HG02623 (cell line): Measurements from ENCODE around the gene NUDT3.
"Not testable (repeated sequence)": the region's sequence is repeated elsewhere in the genome, so short reads cannot be mapped to it uniquely, and the experiment has no call there.

Experiments used
- ATAC-seq: cut with Tn5 transposase; IDR thresholded peaks from one replicate; pipeline ENCODE4 v1.9.1; 2021; ENCODE audit warnings: moderate library complexity; ENCODE audit not compliant: unreplicated experiment

NUDT3 gene

DNA sequence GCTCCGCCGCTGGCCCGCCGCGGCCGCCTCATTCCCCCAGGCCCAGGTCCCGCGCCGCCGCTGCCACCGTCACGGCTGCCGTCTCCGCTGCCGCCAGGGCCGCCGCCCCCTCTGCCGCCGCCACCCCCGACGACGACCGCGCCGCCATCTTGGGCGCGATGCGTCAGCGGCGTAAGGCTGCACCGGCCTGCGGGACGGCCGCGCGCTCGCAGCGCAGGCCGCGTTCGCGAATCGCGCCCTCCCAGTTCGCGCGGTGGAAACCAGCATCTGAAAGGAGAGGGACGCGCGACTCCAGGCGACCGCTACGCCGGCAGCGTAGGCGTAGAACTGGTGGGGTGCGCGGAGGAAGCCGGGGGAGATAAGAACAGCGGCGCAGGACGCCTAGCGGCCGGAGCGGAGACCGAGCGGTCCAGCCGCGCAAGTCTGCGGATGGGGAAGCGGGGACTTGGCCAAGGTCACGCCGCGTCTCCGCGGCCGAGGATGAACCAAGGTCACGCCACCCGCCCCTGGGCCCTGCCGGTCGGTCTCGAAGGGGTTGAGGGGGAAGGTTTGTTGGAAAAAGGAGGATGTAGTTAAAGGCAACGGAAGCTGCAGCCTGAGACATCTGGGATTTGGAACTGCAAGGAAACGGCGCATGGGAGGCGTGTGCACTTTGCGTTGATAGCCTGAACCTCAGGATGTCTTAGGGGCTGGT is at the start of gene NUDT3:
Gene NUDT3 (minus strand): TSS at position 173 of the 694 bp plus-strand sequence. CDS start 307 bp downstream, outside the sequence.
- ATAC-seq = peak; percentile 76

DNA sequence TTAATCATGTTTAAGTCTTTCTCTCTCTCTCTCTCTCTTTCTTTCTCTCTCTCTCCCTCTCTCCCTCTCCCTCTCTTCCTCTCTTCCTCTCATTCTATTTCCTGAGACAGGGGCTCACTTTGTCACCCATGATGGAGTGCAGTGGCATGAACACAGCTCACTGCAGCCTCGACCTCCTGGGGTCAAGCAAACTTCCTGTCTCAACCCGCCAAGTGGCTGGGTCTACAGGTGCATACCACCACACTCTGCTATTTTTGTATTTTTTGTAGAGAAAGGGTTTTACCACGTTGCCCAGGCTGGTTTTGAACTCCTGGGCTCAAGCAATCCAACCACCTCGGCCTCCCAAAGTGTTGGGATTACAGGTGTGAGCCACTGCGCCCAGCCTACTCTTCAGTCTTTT is 49.1 kb upstream of the NUDT3 start:
- ATAC-seq = no peak

- ATAC-seq = no peak
Observed at GRCh38 chr6:34439442-34439841, 47.0 kb upstream of the NUDT3 start.

DNA sequence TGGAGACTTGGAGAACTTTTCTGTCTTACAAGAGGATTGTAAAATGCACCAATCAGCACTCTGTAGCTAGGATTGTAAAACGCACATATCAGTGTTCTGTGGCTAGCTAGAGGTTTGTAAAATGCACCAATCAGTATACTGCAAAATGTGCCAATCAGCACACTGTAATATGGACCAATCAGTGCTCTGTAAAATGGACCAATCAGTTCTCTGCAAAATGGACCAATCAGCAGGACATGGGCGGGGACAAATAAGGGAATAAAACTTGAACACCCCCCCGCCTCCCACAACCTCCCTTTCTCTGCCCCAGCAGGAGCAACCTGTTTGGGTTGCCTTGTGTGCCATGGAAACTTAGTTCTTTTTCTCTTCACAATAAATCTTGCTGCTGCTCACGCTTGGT is 46.2 kb upstream of the NUDT3 start:
- no peak for ATAC-seq

DNA sequence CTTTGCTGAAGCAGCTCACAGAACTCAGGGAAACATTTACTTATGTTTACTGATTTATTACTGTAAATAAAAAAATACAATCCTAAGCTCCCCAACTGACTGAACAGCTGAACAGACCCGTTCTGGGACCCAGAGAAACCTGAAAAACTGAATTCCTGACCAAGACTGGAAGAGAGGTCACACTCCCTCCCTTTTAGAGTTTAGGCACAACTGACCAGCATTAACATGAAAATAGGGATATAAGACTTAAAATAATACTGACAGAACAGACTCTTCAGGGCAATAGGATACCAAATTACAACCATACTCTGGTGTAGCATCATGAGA is 45.1 kb upstream of the NUDT3 start:
- no peak for ATAC-seq

DNA sequence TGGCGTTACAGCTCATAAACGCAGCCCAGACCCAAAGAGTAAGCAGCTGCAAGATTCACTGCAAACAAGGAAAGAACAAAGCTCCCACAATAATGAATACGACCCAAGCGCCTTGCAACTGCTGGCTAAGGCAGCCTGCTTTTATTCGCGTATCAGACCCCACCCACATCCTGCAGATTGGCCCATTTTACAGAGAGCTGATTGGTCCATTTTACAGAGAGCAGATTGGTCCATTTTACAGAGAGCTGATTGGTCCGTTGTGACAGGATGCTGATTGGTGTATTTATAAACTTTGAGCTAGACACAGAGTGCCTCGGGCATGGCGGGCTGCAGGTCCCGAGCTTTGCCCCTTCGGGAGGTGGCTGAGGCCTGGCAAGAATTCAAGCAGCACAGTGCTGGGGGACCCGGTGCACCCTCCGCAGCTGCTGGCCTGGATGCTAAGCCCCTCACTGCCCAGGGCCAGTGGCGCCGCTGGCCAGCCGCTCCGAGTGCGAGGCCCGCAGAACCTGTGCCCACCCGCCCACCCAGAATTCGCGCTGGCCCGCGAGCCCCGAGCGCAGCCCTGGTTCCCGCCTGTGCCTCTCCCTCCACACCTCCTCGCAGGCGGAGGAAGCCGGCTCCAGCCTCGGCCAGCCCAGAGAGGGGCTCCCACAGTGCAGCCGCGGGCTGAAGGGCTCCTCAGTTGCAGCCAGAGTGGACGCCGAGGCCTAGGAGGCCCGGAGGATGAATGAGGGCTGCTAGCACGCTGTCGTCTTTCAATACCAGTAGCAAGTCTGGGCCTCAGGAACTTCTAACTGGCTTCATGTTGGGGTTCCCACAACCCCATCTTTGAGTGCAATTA is 44.6 kb upstream of the NUDT3 start:
- no peak for ATAC-seq

GRCh38 chr6:34435916-34436315 is 43.4 kb upstream of the NUDT3 start:
- no peak for ATAC-seq

DNA sequence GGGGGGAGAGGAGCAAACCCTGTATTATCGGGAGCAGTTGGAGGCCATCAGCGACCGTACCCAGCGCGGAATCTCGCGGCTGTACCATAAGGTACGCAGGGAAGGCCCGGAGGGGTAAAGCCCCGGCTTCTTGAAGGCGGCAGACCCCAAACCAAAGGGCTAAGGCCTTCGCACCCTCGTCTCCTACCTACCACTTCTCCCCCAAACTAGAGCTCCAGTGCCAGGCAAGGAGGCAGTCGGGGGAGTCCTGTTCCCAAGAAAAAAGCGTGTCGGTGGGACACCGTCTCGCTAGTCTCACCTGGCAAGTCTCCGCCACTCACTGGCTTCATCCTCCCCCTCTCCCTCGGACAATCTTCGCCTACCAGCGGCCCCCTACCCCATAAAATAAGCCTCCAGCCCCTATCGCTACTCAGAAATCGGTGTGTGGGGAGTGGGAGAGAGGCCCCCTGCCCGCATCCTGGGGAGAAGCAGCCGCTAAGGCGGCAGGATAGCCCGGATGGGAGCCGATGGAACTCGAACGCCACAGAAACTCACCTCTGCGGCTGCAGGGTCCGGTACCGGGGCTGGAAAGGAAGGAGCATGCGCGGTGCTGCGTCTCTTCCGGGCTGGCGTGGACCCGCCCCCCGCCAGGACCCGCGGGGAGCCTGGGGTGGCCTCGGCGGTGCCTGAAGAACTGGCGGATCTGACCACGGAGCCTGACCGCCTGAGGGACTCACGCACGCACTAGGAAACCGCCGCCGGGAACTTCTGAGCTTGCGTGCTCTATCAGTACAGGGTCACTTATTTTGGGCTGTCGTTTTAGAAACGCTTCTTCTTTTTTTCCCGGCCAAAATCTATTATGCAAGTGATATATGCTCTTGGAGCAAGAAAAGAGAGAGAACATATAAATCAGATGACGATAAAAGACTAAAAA is 33.3 kb upstream of the NUDT3 start, which contains the start of gene RPS10:
Gene RPS10 (minus strand): TSS at position 572 of the 913 bp plus-strand sequence. CDS start 848 bp downstream, outside the sequence.
- ATAC-seq = peak; percentile 79

- ATAC-seq = no peak
Observed at GRCh38 chr6:34425132-34425497, 32.6 kb upstream of the NUDT3 start.

- no peak for ATAC-seq
Observed at GRCh38 chr6:34424200-34425131, 32.0 kb upstream of the NUDT3 start.

DNA sequence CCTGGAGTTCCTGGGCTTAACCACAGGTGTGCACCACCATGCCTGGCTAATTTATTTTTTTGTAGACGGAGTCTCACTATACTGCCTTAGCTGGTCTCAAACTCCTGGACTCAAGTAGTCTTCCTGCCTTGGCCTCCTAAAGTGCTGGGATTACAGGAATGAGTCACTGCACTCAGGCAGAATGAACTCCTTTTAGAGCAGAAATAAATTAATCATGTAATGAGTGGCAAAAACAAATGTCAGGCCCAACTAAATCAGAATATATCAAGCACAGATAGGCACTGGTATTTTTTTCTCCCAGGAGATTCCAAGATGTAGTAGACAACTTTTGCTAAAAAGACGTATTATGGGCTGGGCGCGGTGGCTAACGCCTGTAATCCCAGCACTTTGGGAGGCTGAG is 30.8 kb upstream of the NUDT3 start:
- ATAC-seq = no peak

GRCh38 chr6:34418367-34418766 is 25.9 kb upstream of the NUDT3 start:
- ATAC-seq = no peak

DNA sequence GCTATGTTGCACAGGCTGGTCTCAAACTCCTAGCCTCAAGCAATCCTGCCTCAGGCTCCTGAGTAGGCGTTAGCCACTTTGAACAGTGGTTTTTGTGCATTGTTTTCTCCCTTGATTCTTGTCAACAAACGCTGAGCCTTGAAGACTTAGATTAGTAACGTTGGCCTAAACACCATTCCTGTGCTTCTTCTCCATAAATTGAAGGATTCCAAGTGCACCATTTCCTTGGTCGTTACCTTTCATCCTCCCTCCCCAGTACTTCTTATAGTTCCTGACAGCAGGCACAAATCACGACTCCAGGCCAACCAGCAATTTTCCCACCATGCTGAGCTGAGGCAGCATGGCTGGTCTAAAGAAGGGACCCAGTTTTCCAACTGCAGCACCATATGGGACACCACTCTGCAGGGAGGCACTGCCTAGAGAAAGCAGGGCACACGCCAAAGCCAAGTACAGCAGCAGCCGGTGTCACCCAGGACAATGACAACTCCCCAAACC is 24.5 kb upstream of the NUDT3 start:
- ATAC-seq = no peak

- ATAC-seq = no peak
Observed at GRCh38 chr6:34414999-34415858, 22.8 kb upstream of the NUDT3 start.

- no peak for ATAC-seq
Observed at GRCh38 chr6:34412643-34413214, 20.3 kb upstream of the NUDT3 start.

DNA sequence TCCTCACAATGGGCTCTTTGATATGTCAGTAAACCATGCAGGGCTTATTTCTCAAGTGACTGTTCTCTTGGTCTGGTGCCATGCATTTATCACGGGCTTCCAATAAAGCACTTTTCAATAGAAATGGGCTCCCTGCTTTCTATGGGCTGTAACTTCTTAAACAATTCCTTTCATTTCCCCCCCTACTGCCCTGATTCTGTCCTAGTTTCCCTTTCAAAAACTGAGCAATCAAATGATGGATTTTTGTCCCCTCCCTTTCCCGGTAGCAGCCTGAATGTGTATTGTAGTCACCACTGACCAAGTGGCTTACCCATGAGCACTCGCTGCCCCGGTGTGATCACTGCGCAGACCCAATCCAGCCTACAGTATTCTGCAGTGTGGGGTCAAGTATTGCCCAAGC is 19.5 kb upstream of the NUDT3 start:
- ATAC-seq = no peak

GRCh38 chr6:34407915-34408314 is 15.4 kb upstream of the NUDT3 start:
- ATAC-seq = not testable (repeated sequence)

DNA sequence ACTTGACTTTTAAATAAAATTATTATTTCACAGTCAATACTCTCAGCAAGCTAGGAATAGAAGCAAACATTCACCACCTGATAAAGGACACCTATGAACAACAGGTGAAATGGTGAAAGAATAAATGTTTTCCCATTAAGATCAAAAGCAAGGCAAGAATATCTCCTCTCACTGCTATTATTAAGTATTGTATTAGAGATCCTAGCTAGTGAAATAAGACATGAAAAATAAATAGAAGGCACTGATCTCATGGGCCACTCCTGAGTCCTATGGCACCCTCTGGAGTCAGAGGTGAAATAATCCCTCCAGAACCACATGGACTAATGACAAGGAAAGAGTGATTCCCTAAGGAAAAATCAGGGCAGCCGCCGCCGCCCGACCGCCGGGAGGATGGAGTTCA is 4.0 kb upstream of the NUDT3 start:
- no peak for ATAC-seq

DNA sequence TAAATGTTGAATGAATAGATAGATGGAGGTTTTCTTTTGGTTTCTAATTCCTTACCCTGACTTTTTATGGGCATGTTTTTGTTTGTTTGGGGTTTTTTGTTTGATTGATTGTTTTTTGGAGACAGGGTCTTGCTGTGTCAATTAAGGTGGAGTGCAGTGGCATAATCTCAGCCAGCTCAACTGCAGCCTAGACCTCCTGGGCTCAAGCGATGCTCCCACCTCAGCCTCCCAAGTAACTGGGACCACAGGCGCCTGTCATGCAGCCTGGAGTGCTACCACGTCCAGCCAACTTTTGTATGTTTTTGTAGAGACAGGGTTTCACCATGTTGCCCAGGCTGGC is 1.5 kb upstream of the NUDT3 start:
- ATAC-seq = no peak
